ENCODE data around the gene OLFML3. TPM values are rescaled to one million over a fixed set of nuclear protein-coding genes. Genes with fewer than 3 reads are reported as not detected.
"Not testable (repeated sequence)": the region's sequence is repeated elsewhere in the genome, so short reads cannot be mapped to it uniquely, and the experiment has no call there.

Gene OLFML3
- total RNA-seq, 4 donors from 2014 or later: 8.3 to 21.0 (median 18.0) TPM

- DNase-seq (ENCODE audit: low spot score in 2 of 2): no peak
- Histone ChIP-seq H3K4me1 (peaks cover 27% of the 10 kb centered on the region), H3K36me3 (peaks cover 24% of the 10 kb centered on the region), H3K9me3 (no peaks in the 10 kb centered on the region), H3K27me3 (no peaks in the 10 kb centered on the region), H3K4me3 (no peak overlapping the region), H3K27ac (no peak overlapping the region)
- TF ChIP-seq POLR2AphosphoS5 (IDR thresholded peaks at IDR 0.05): no peak
- TF ChIP-seq POLR2A (IDR thresholded peaks at IDR 0.05): no peak
- TF ChIP-seq EP300 (IDR thresholded peaks at IDR 0.05): no peak
- no peak for TF ChIP-seq CTCF (IDR thresholded peaks at IDR 0.05)
- WGBS: 100% methylated on average over 1 of the region's 1 CpG
Measured at GRCh38 chr1:113945329-113945728, 33.9 kb upstream of the OLFML3 start.

GRCh38 chr1:113946112-113946511 lies 33.2 kb upstream of the OLFML3 start:
- no peak overlapping the region for H3K4me3 ChIP-seq
- peaks cover 16% of the 10 kb centered on the region for H3K36me3 ChIP-seq
- H3K27me3 ChIP-seq: no peaks in the 10 kb centered on the region
- WGBS: 78% methylated on average over 1 of the region's 1 CpG
- no peaks in the 10 kb centered on the region for H3K9me3 ChIP-seq
- TF ChIP-seq CTCF (IDR thresholded peaks at IDR 0.05) (no peak), EP300 (IDR thresholded peaks at IDR 0.05) (no peak), POLR2A (IDR thresholded peaks at IDR 0.05) (no peak), POLR2AphosphoS5 (IDR thresholded peaks at IDR 0.05) (no peak)
- peaks cover 27% of the 10 kb centered on the region for H3K4me1 ChIP-seq
- no peak for DNase-seq (ENCODE audit: low spot score in 2 of 2)
- no peak overlapping the region for H3K27ac ChIP-seq

- TF ChIP-seq POLR2AphosphoS5 (IDR thresholded peaks at IDR 0.05) (no peak), EP300 (IDR thresholded peaks at IDR 0.05) (no peak), CTCF (IDR thresholded peaks at IDR 0.05) (no peak), POLR2A (IDR thresholded peaks at IDR 0.05) (no peak)
- Histone ChIP-seq H3K27me3 (no peaks in the 10 kb centered on the region), H3K4me3 (no peak overlapping the region), H3K36me3 (peaks cover 9% of the 10 kb centered on the region), H3K27ac (no peak overlapping the region), H3K9me3 (no peaks in the 10 kb centered on the region), H3K4me1 (peaks cover 27% of the 10 kb centered on the region)
- DNase-seq (ENCODE audit: low spot score in 2 of 2): no peak
- 52% methylated on average over 3 of the region's 3 CpGs for WGBS
Measured at GRCh38 chr1:113946678-113947387, 32.4 kb upstream of the OLFML3 start.

- Histone ChIP-seq H3K4me1 (peaks cover 27% of the 10 kb centered on the region), H3K27ac (peak overlapping the region; percentile 5), H3K36me3 (peaks cover 6% of the 10 kb centered on the region), H3K27me3 (no peaks in the 10 kb centered on the region), H3K4me3 (no peak overlapping the region), H3K9me3 (no peaks in the 10 kb centered on the region)
- WGBS: 19% methylated on average over 3 of the region's 3 CpGs
- DNase-seq (ENCODE audit: low spot score in 2 of 2): no peak
- no peak for TF ChIP-seq CTCF (IDR thresholded peaks at IDR 0.05)
- TF ChIP-seq EP300 (IDR thresholded peaks at IDR 0.05): no peak
- TF ChIP-seq POLR2AphosphoS5 (IDR thresholded peaks at IDR 0.05): no peak
- TF ChIP-seq POLR2A (IDR thresholded peaks at IDR 0.05): no peak
Measured at GRCh38 chr1:113947388-113948107, 31.7 kb upstream of the OLFML3 start.

GRCh38 chr1:113948151-113948550 lies 31.1 kb upstream of the OLFML3 start:
- Histone ChIP-seq H3K4me1 (peaks cover 27% of the 10 kb centered on the region), H3K27ac (peak overlapping the region; percentile 5)
- WGBS: 82% methylated on average over 4 of the region's 4 CpGs
- H3K4me3 ChIP-seq; H3K9me3 ChIP-seq; H3K36me3 ChIP-seq; H3K27me3 ChIP-seq; DNase-seq (ENCODE audit: low spot score in 2 of 2): not testable (repeated sequence)

All from suprapubic skin (tissue), 4 donors.